Activated naive CD8-positive, alpha-beta T cell treated with anti-CD3 and anti-CD28 coated beads, Interleukin-2, amount 50 U/mL, for 24 hours (primary cell): ENCODE results near the gene RFTN1.
A peak's percentile ranks its signal among the peaks of the same experiment; 100 is the strongest.

Experiments
- ATAC-seq: fragments of 150-1000 bp; cut with Tn5 transposase; one replicate; pipeline ENCODE4 v1.10.0; 2021
- DNase-seq: peaks from one replicate; pipeline ENCODE4 v3.0.0; 2021
- H3K27ac Mint-ChIP-seq: one replicate; pipeline ENCODE4 v1.8.0; 2021; ENCODE audit warnings: mild to moderate bottlenecking, mixed read lengths
- H3K27me3 Mint-ChIP-seq: one replicate; pipeline ENCODE4 v1.8.0; 2021; ENCODE audit warnings: mixed read lengths
- H3K36me3 Mint-ChIP-seq: one replicate; pipeline ENCODE4 v1.8.0; 2021; ENCODE audit warnings: low read depth, mixed read lengths
- H3K4me1 Mint-ChIP-seq: one replicate; pipeline ENCODE4 v1.8.0; 2021; ENCODE audit warnings: mixed read lengths
- H3K4me3 Mint-ChIP-seq: one replicate; pipeline ENCODE4 v1.8.0; 2021; ENCODE audit warnings: mild to moderate bottlenecking, moderate library complexity, mixed read lengths
- H3K9me3 Mint-ChIP-seq: one replicate; pipeline ENCODE4 v1.8.0; 2021; ENCODE audit warnings: mixed read lengths

Gene RFTN1

DNA sequence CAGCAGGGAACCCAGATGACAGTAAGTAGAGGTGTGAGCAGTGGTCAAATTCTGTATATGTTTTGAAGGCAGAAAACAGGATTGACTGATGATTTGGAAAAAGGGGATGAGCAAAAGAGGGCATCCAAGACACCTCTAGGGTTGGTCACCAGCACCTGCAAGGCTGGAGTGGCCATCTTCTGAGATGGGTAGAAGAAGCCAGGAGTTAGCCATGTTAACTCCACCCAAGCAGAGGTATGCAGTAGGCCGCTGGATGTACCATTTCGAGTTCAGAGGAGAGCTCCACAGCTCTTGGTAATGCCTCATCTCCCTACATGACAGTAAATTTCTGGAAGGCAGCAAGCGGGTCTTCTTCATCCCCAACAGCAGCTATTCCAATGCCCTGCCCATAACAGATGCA lies 7.0 kb downstream of the RFTN1 start:
- no peak for DNase-seq
- Mint-ChIP-seq H3K4me3 (no peak overlapping the region), H3K4me1 (peaks cover 94% of the 10 kb centered on the region), H3K36me3 (peaks cover 61% of the 10 kb centered on the region), H3K9me3 (no peaks in the 10 kb centered on the region), H3K27ac (peak overlapping the region; percentile 29), H3K27me3 (no peaks in the 10 kb centered on the region)
- no peak for ATAC-seq

DNA sequence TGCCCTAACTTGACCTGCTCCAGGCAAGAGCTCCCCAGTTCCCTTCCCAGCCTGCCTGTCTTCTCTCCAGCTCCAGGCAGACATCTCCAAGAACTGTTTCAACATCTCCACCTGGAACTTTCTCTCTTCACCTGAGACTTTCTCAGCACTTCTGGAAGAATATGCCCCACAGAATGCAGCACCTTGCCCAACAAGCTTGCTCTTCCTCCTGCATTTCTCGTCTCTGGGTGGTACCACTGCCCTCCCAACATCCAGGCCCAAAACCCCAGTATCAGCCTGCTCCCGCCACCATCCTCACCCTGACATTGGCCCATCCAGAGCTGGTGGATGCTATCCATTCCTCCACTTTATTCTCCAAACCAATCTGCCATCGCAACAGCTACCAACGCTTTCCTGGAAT lies 8.8 kb downstream of the RFTN1 start:
- ATAC-seq, result no peak
- DNase-seq, result no peak
- Mint-ChIP-seq H3K27me3 (no peaks in the 10 kb centered on the region), H3K27ac (peak overlapping the region; percentile 40), H3K4me1 (peaks cover 84% of the 10 kb centered on the region), H3K36me3 (peaks cover 61% of the 10 kb centered on the region), H3K9me3 (no peaks in the 10 kb centered on the region), H3K4me3 (no peak overlapping the region)

DNA sequence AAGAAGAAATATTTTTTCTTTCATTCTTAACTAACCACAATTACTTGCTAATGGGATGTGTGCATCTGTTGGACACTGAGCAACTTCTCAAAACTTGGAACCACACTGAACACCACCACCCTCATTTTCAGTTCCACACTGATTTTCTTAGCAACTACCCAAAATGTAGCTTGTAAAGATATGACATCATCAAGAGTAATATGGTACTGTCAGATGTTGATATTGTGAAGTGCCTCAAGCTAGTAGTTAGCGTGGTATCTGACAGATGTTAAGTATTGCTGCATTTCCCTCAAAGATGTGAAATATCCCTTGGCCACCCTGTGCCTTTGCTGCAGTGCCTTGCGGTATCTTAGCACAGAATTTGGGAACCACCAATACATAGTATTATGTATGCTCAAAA lies 9.3 kb downstream of the RFTN1 start:
- Mint-ChIP-seq H3K36me3 (peaks cover 64% of the 10 kb centered on the region), H3K4me3 (no peak overlapping the region), H3K4me1 (peaks cover 82% of the 10 kb centered on the region), H3K27ac (peak overlapping the region; percentile 40), H3K9me3 (no peaks in the 10 kb centered on the region), H3K27me3 (no peaks in the 10 kb centered on the region)
- DNase-seq (no peak), ATAC-seq (peak; percentile 42)

DNA sequence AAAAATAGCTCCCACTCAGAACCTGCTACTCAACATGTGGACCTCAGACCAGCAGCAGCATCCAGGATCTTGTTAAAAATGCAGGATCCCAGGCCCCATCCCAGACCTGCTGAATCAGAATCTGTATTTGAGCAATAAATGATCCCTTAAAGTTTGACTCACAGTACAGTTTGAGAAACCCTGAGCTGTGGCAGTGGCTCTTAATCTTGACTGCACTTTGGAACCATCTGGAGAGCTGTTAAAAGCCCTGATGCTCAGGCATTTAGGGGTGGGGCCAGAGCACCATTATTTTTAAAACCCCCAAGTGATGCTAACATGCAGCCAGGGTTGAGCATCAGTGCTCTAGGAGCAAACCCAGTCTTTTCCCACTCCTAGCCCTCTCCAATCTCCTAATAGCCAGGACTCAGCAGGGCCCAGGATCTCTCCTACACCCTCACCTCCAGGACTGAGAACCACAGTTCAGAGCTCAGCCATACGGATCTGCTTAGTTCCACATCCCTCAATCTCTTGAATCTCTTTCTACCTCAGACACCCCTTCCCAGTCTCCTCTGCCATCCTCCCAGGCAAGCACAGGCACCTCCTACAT lies 10.2 kb downstream of the RFTN1 start:
- Mint-ChIP-seq H3K27ac (peak overlapping the region; percentile 61), H3K36me3 (peaks cover 71% of the 10 kb centered on the region), H3K27me3 (no peaks in the 10 kb centered on the region), H3K4me3 (no peak overlapping the region), H3K4me1 (peaks cover 82% of the 10 kb centered on the region), H3K9me3 (no peaks in the 10 kb centered on the region)
- no peak for ATAC-seq
- no peak for DNase-seq

DNA sequence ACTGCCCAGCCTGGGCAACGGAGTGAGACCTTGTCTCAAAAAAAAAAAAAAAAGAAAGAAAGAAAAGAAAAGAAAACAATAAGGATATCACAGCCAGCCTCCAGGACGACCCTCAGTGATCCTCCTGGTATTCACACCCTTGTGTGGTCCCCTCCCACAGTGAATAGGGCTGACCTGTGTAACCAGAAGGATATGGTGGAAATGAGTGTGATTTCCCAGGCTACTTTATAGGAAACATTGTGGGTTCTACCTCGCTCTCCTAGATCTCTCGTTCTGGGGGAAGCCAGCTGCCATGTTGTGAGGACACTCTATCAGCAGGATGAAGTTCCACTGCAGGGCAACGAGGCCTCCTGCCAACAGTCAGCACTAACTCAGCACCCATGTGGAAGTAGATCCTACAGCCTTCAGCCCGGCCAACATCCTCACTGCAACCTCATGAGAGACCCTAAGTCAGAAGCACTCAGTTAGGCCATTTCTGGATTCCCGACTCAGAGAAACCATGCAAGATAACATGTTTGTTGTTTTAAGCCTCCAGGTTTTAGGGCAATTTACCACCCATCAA lies 11.1 kb downstream of the RFTN1 start:
- H3K4me1 Mint-ChIP-seq, result peaks cover 82% of the 10 kb centered on the region
- no peaks in the 10 kb centered on the region for H3K27me3 Mint-ChIP-seq
- peaks cover 66% of the 10 kb centered on the region for H3K36me3 Mint-ChIP-seq
- H3K9me3 Mint-ChIP-seq, result no peaks in the 10 kb centered on the region
- DNase-seq, result no peak
- no peak for ATAC-seq
- no peak overlapping the region for H3K4me3 Mint-ChIP-seq
- H3K27ac Mint-ChIP-seq, result no peak overlapping the region

DNA sequence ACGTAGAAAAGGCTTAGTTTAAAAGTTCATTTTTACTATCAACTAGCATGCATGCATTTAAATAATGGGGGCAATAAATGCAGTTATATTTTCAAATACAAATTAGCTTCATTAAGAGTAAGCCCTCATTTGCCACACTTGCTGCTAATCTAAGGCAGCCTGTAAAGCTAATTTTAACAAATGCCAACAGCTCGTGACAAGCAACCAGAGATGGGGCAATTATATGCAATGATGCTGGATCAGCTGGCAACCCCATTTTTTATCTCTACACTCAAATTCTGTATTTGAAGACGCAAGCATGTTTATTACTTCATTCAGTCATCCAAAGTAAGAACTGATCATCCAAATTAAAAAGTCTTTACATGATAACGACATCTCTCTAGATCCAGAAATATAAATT lies 12.1 kb downstream of the RFTN1 start:
- H3K4me1 Mint-ChIP-seq, result peaks cover 82% of the 10 kb centered on the region
- peaks cover 71% of the 10 kb centered on the region for H3K36me3 Mint-ChIP-seq
- no peak overlapping the region for H3K4me3 Mint-ChIP-seq
- no peaks in the 10 kb centered on the region for H3K27me3 Mint-ChIP-seq
- no peak overlapping the region for H3K27ac Mint-ChIP-seq
- H3K9me3 Mint-ChIP-seq, result no peaks in the 10 kb centered on the region
- ATAC-seq (no peak), DNase-seq (no peak)

DNA sequence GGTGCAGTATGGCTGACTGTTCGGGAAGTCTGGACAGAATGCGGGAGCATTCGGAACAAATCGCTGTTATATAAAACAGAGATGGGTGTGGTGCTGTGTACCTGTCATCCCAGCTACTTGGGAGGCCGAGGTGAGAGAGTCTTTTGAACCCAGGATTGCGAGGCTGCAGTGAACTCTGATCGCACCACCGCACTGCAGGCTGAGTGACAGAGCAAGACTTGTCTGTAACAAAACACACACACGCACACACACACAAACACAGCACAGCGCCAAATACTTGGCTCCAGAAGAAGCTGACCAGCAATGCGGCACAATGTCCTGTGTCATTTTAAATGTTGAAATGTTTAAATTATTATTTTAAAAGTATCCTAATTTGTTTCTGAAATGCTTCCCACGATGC lies 12.6 kb downstream of the RFTN1 start:
- Mint-ChIP-seq H3K27me3 (no peaks in the 10 kb centered on the region), H3K36me3 (peaks cover 69% of the 10 kb centered on the region), H3K9me3 (no peaks in the 10 kb centered on the region), H3K4me1 (peaks cover 82% of the 10 kb centered on the region), H3K27ac (no peak overlapping the region), H3K4me3 (no peak overlapping the region)
- ATAC-seq, result no peak
- DNase-seq, result no peak

DNA sequence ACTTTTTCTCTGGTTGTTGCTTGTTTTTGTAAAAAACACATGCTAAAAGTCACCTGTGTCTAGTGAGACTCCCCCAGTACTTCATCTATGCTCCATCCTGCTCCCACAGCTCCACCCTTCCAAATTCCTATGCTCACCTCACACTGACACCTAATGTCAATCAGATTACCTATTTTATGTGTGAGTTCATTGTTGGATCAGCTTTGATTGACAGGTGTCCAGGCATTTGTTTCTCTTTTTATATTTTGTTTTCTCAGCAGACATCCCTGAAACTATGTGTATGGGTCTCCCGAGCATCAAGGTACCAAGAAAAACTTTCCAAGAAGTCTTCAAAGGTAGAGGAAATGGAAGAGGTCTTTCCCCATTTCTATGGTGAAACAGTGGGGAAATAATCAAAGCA lies 13.4 kb downstream of the RFTN1 start:
- Mint-ChIP-seq H3K27ac (no peak overlapping the region), H3K36me3 (peaks cover 61% of the 10 kb centered on the region), H3K9me3 (no peaks in the 10 kb centered on the region), H3K4me1 (peaks cover 82% of the 10 kb centered on the region), H3K27me3 (no peaks in the 10 kb centered on the region), H3K4me3 (no peak overlapping the region)
- ATAC-seq (no peak), DNase-seq (no peak)

DNA sequence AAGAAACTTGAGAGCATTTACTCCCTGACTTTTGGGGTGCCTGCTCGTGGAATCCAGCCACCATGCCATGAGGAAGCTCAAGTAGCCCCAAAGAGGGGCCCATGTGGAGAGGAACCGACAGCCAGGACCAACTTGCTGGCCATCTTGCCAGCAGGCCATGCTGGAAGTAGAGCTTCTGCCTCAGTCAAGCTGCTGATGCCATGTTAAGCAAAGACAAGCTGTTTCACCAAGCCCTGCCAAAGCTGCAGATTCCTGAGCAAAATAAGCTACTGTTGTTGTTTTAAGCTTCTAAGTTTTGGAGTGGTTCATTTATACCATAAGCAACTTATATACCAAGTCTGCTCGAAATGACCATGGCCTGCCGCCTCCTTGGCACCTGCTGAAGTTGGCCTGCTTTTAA lies 14.1 kb downstream of the RFTN1 start:
- H3K36me3 Mint-ChIP-seq, result peaks cover 58% of the 10 kb centered on the region
- no peaks in the 10 kb centered on the region for H3K27me3 Mint-ChIP-seq
- H3K9me3 Mint-ChIP-seq, result no peaks in the 10 kb centered on the region
- no peak overlapping the region for H3K4me3 Mint-ChIP-seq
- H3K4me1 Mint-ChIP-seq, result peaks cover 82% of the 10 kb centered on the region
- ATAC-seq, result no peak
- H3K27ac Mint-ChIP-seq, result no peak overlapping the region
- DNase-seq, result no peak

DNA sequence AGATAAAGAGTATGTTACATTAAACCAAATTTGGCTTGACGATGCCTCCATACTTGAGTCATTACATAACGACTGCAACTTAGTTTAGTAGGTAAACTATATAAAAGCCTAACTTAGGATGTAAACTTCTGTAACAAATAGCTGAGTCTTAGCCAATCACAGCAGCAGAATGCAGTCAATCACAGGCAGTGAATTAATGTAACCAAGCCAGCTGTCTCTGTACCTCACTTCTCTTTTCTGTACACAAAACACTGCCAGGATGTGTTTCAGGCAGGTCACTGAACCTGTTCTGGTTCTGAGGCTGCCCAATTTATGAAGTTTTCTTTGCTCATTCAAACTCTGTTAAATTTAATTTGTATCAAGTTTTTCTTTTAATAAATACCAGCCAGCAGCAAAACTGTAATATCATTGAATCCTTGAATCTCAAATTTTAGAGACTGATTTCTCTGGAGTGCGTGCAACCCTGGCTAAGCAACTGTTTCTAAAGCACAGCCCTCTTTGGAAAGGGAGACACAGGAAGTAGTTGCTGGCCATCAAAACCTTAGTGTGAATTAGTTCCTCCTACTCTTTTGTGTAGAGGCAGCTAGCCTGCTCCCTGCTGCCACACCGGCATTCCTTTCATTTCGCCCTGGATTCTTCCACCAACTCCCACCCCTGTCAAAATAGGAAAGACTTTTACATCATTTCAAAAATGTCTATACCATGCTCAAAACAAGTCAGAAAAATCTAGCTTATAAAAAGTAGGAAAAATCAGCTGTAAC lies 15.2 kb downstream of the RFTN1 start:
- DNase-seq (no peak), ATAC-seq (no peak)
- Mint-ChIP-seq H3K36me3 (peaks cover 59% of the 10 kb centered on the region), H3K4me1 (peaks cover 78% of the 10 kb centered on the region), H3K27me3 (no peaks in the 10 kb centered on the region), H3K4me3 (no peak overlapping the region), H3K27ac (peak overlapping the region; percentile 28), H3K9me3 (no peaks in the 10 kb centered on the region)

DNA sequence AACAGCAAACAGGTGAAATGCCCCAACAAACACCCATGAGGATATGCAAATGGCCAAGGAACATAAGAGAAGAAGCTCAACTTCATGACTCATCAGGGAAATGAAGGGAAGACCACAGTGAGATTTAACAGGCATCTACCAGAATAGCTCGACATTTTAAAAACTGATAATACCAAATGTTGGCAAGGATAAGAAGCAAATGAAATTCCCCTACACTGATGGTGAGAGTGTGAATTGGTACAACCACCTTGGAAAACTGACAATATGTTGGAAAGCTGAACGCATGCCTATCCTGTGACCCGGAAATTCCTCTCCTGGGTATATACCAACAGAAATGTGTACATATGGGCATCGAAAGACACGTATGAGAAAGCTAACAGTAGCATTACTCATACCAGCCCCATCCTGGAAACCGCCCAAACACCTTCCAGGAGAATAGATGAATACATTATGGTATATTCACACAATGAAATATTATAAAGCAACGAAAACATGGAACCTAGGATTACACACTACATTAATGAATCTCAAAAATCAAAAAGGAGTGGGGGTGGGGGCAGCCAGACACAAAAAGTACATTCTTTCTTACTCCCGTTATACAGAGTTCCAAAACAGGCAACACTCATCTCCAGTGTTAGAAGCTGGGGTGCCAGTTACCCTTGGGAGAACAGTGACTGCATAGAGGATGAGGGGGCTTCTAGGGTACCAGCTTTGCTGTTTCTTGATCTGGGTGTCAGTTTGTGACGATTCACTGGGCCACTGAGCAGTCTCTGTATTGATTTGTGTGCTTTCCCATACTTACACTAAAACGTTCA lies 16.9 kb downstream of the RFTN1 start:
- H3K36me3 Mint-ChIP-seq, result peaks cover 59% of the 10 kb centered on the region
- H3K27me3 Mint-ChIP-seq, result no peaks in the 10 kb centered on the region

DNA sequence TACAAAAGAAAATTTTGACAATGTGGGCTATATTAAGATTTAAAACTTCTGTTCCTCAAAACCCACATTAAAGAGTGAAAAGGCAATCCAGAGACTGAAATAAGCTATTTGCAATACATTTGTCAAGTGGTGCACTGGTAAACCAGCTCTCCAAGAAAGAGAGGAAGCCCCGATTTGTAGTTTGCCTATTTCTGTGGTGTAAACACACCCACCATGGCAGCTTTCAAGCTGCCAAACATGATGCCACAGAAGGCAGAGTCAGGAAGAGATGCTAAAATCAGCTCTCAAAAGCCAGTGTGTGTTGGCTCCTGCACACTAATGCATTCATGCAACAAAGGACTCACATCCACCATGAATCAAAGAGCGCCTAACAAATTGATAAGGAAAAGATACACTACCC lies 17.5 kb downstream of the RFTN1 start:
- H3K27me3 Mint-ChIP-seq, result no peaks in the 10 kb centered on the region
- H3K36me3 Mint-ChIP-seq, result peaks cover 62% of the 10 kb centered on the region
- DNase-seq (no peak), ATAC-seq (no peak)
- H3K4me1 Mint-ChIP-seq, result peaks cover 65% of the 10 kb centered on the region
- H3K27ac Mint-ChIP-seq, result peak overlapping the region; percentile 38
- H3K9me3 Mint-ChIP-seq, result no peaks in the 10 kb centered on the region
- peak overlapping the region; percentile 1 for H3K4me3 Mint-ChIP-seq

More for the DNA sequence above, 16.9 kb downstream of the RFTN1 start:
- DNase-seq, result no peak
- peak overlapping the region; percentile 38 for H3K27ac Mint-ChIP-seq
- no peaks in the 10 kb centered on the region for H3K9me3 Mint-ChIP-seq
- ATAC-seq, result peak; percentile 81
- peak overlapping the region; percentile 1 for H3K4me3 Mint-ChIP-seq
- H3K4me1 Mint-ChIP-seq, result peaks cover 65% of the 10 kb centered on the region

DNA sequence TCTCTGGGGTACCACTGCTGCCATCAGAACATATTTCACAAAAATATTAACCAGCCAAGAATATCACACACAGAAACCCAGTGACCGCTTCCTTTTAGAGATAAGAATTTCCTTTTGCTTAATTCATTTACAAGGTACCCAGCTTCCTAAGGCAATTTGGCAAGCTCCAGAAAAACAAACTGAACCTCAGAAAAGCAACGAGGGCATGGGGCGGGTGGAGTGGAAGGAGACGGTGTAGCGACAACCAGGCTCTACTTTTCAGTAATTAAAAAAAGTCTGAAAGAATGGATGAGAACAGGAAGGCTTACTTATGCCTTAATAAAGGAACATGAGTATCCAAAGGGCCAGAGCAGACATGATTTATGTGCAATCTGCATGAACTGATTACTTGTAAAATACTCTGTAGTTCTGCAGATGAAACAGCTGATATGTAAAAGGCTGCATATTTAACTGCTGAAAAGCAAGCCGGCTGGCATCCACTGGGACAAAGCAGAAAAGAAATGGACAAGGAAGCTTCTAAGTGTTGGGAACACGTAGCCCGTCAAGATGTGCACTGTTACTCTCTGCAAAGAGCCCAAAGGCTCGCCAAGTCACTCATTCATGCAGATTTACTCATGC lies 18.6 kb downstream of the RFTN1 start:
- peaks cover 60% of the 10 kb centered on the region for H3K4me1 Mint-ChIP-seq
- H3K27ac Mint-ChIP-seq, result peak overlapping the region; percentile 33
- H3K36me3 Mint-ChIP-seq, result peaks cover 61% of the 10 kb centered on the region
- ATAC-seq (no peak), DNase-seq (no peak)
- H3K4me3 Mint-ChIP-seq, result no peak overlapping the region
- H3K27me3 Mint-ChIP-seq, result no peaks in the 10 kb centered on the region
- no peaks in the 10 kb centered on the region for H3K9me3 Mint-ChIP-seq

DNA sequence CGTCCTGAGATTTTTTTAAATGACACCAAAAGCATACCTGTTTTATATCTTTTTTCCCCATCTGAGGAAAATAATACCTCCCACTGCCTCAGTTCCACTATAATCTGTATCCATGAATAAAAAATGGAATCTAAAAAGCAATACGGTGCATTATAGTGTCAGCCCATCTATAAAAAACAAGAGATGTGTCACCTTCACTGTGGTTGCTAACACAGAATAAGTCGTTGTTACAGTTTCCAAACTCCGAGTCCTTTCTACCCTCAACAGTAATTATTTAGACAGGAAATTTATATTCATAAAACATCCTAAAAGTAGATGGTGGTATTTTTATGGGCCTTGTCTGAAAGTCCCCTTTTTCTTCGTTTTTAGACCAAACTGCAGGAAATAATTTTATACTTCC lies 19.4 kb downstream of the RFTN1 start:
- H3K9me3 Mint-ChIP-seq, result no peaks in the 10 kb centered on the region
- peaks cover 55% of the 10 kb centered on the region for H3K4me1 Mint-ChIP-seq
- peak overlapping the region; percentile 33 for H3K27ac Mint-ChIP-seq
- ATAC-seq, result no peak
- no peak overlapping the region for H3K4me3 Mint-ChIP-seq
- no peak for DNase-seq
- peaks cover 62% of the 10 kb centered on the region for H3K36me3 Mint-ChIP-seq
- H3K27me3 Mint-ChIP-seq, result no peaks in the 10 kb centered on the region
